ENCODE measurements around the gene LIN9.
"Not testable (repeated sequence)": the region's sequence is repeated elsewhere in the genome, so short reads cannot be mapped to it uniquely, and the experiment has no call there.

- TF ChIP-seq EZH2 (IDR thresholded peaks at IDR 0.05; ENCODE audit: insufficient read depth, poor library complexity, severe bottlenecking); EZH2phosphoT487 (IDR thresholded peaks at IDR 0.05; ENCODE audit: insufficient read depth, low read depth): not testable (repeated sequence)
Measured at GRCh38 chr1:226340111-226340510, 31.1 kb upstream of the LIN9 start.
